NB4 (cell line): ENCODE results near the gene OPN1SW.

Source experiments
- DNase-seq: peaks from one replicate; pipeline ENCODE4 v3.0.0; 2010; ENCODE audit warnings: low read depth
- H3K4me3 ChIP-seq: one replicate; pipeline ENCODE4 v1.5.1; 2011; ENCODE audit warnings: mild to moderate bottlenecking, low read depth, low read length, moderate library complexity
- CTCF ChIP-seq: IDR thresholded peaks from one replicate; pipeline ENCODE4 v1.5.1; 2012; ENCODE audit warnings: low read depth, low read length
- MAX ChIP-seq: IDR thresholded peaks from 2 replicates; pipeline ENCODE4 v1.6.1; 2011; ENCODE audit warnings: low read depth, low read length
- MYC ChIP-seq: IDR thresholded peaks from 2 replicates; pipeline ENCODE4 v1.6.1; 2011; ENCODE audit warnings: low read depth, low read length
- POLR2A ChIP-seq: IDR thresholded peaks from 2 replicates; pipeline ENCODE4 v1.6.1; 2011; ENCODE audit warnings: mild to moderate bottlenecking; ENCODE audit not compliant: insufficient read length; ENCODE audit errors: extremely low read depth

OPN1SW gene

GRCh38 chr7:128752251-128752650 is 23.3 kb downstream of the OPN1SW start:
- TF ChIP-seq CTCF (no peak), POLR2A (no peak), MAX (no peak), MYC (no peak)
- DNase-seq = no peak
- no peak overlapping the region for H3K4me3 ChIP-seq

- TF ChIP-seq MAX (no peak), CTCF (no peak), MYC (no peak), POLR2A (no peak)
- no peak overlapping the region for H3K4me3 ChIP-seq
- no peak for DNase-seq
These were observed 28.1 kb downstream of the OPN1SW start for GRCh38 chr7:128747327-128748079.

- TF ChIP-seq MYC (no peak), MAX (no peak), CTCF (no peak), POLR2A (no peak)
- no peak for DNase-seq
- no peak overlapping the region for H3K4me3 ChIP-seq
These were observed 29.9 kb downstream of the OPN1SW start for GRCh38 chr7:128745706-128746105.

GRCh38 chr7:128744366-128744905 is 31.2 kb downstream of the OPN1SW start:
- no peak overlapping the region for H3K4me3 ChIP-seq
- TF ChIP-seq MAX (no peak), MYC (no peak), CTCF (no peak), POLR2A (no peak)
- DNase-seq = no peak

- TF ChIP-seq MAX = no peak
- no peak for TF ChIP-seq POLR2A
- no peak for TF ChIP-seq MYC
- TF ChIP-seq CTCF = no peak
- no peak overlapping the region for H3K4me3 ChIP-seq
- peak; percentile 55 for DNase-seq
These were observed 32.4 kb downstream of the OPN1SW start for GRCh38 chr7:128743112-128743772.
